Medulla oblongata (tissue), 1 donor: Measurements from ENCODE around the gene NXPE1.
"Not testable (repeated sequence)": the region's sequence is repeated elsewhere in the genome, so short reads cannot be mapped to it uniquely, and the experiment has no call there.

Experiments
- DNase-seq: peaks from one replicate; pipeline ENCODE4 v3.0.0-alpha.2; 2015; ENCODE audit errors: extremely low spot score

The NXPE1 gene

DNA sequence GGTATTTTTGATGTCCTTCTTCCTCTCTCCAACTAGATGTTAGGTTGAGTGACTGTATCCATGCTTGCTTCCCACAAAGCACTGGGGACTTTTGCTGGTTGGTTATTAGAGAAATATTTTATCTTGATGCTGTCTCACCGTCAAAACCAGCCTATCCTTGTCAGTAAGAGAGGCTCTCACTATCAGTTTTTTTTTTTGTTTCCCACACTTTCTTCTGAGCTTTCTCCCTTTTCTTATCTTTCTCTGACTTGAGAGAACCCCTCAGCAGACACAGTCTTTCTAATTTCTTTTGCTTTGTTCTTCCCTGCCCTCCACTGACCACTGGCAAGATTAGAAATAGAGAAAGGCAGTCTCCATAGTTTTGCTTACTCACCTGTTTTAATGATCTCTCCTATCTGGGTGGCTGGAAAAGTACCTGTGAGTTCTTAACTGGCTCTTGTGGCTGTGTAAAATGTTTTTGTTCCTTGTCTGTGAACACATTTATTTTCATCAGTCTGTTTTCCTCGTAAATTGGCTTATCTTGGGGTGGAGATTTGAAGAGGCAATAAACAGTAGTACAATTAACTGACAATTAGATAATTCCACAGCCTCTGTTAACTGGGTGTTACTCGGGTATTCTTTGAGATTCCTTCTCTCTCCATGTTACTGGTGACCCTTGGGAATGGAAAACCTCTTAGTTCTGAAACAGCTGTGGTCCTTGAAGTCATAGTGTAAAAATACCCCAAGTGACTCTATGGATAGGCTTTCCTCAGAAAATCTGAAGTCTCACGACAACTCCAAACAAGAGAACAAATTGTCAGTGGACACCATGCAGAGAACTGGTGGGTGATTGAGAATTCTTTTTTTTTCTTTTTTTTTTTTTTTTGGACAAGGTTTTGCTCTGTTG is at the start of gene NXPE1:
Gene NXPE1, minus strand, starts transcription at position 457 of the 886 bp plus-strand sequence. CDS start 8,680 bp downstream, outside the sequence.
- no peak for DNase-seq

DNA sequence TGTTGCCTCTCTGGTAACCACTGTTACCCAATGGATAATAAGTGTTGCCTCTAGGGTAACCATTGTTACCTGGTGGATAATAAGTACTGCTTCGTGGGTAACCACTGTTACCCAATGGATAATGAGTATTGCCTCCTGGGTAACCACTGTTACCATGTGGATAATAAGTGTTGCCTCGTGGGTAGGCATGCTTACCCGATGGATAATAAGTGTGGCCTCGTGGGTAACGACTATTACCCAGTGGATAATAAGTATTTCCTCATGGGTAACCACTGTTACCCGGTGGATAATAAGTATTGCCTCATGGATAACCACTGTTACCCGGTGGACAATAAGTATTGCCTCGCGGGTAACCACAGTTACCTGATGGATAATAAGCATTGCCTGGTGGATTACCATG is 49.7 kb upstream of the NXPE1 start:
- DNase-seq, result no peak

DNA sequence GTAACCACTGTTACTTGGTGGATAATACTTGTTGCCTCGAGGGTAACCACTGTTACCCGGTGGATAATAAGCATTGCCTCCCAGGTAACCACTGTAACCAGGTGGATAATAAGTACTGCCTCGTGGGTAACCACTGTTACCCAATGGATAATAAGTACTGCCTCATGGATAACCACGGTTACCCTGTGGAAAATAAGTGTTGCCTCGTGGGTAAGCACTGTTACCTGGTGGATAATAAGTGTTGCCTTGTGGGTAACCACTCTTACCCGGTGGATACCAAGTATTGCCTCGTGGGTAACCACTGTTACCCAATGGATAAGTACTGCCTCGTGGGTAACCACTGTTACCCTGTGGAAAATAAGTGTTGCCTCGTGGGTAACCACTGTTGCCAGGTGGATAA is 48.9 kb upstream of the NXPE1 start:
- DNase-seq, result not testable (repeated sequence)

DNA sequence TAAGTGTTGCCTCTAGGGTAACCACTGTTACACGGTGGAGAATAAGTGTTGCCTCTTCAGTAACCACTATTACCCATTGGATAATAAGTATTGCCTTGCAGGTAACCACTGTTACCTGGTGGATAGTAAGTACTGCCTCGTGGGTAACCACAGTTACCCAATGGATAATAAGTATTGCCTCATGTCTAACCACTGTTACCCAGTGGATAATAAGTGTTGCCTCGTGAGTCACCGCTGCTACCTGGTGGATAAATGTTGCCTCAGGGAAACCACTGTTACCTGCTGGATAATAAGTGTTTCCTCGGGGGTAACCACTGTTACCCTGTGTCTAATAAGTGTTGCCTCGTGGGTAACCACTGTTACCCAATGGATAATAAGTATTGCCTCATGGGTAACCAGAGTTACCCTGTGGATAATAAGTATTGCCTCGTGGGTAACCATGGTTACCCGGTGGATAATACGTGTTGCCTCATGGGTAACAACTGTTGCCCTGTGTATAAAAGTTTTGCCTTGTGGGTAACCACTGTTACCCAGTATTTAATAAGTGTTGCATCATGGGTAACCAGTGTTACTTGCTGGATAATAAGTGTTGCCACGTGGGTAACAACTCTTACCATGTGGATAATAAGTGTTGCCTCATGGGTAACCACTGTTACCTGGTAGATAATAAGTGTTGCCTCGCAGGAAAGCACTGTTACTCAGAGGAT is 48.2 kb upstream of the NXPE1 start:
- no peak for DNase-seq

DNA sequence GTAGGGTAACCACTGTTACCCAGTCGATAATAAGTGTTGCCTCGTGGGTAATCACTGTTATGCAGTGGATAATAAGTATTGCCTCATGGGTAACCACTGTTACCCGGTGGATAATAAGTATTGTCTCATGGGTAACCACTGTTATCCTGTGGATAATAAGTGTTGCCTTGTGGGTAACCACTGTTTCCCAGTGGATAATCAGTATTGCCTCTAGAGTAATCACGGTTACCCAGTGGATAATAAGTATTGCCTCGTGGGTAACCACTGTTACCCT is 47.1 kb upstream of the NXPE1 start:
- DNase-seq, result not testable (repeated sequence)

DNA sequence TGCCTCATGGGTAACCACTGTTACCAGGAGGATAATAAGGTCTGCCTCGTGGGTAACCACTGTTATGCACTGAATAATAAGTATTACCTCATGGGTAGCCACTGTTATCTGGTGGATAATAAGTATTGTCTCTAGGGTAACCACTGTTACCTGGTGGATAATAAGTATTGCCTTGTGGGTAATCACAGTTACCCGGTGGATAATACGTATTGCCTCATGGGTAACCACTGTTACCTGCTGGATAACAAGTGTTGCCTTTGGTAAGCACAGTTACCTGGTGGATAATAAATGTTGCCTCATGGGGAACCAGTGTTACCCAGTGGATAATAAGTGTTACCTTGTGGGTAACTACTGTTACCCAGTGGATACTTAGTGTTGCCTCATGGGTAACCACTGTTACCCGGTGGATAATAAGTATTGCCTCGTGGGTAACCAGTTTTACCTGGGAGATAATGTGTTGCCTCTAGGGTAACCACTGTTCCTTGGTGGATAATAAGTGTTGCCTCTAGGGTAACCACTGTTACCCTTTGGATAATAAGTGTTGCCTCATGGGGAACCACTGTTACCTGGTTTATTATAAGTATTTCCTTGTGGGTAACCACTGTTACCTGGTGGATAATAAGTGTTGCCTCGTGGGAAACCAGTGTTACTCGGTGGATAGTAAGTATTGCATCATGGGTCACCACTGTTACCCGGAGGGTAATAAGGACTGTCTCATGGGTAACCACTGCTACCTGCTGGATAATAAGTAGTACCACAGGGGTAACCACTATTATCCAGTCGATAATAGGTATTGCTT is 46.5 kb upstream of the NXPE1 start:
- no peak for DNase-seq

DNA sequence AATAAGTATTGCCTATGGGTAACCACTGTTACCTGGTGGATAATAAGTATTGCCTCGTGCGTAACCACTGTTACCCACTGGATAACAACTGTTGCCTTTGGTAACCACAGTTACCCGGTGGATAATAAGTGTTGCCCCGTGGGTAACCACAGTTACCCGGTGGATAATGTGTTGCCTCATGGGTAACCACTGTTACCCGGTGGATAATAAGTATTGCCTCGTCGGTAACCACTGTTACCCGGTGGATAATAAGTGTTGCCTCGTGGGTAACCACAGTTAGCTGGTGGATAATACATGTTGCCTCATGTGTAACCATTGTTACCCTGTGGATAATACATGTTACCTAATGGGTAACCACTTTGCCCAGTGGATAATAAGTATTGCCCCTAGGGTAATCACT is 45.7 kb upstream of the NXPE1 start:
- DNase-seq, result no peak

DNA sequence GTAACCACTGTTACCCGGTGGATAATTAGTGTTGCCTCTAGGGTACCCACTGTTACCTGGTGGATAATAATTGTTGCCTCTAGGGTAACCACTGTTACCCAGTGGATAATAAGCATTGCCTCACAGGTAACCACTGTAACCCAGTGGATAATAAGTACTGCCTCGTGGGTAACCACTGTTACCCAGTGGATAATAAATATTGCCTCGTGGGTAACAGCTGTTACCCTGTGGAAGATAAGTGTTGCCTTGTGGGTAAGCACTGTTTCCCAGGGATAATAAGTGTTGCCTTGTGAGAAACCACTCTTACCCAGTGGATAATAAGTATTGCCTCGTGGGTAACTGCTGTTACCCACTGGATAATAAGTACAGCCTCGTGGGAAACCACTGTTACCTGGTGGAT is 45.2 kb upstream of the NXPE1 start:
- no peak for DNase-seq

DNA sequence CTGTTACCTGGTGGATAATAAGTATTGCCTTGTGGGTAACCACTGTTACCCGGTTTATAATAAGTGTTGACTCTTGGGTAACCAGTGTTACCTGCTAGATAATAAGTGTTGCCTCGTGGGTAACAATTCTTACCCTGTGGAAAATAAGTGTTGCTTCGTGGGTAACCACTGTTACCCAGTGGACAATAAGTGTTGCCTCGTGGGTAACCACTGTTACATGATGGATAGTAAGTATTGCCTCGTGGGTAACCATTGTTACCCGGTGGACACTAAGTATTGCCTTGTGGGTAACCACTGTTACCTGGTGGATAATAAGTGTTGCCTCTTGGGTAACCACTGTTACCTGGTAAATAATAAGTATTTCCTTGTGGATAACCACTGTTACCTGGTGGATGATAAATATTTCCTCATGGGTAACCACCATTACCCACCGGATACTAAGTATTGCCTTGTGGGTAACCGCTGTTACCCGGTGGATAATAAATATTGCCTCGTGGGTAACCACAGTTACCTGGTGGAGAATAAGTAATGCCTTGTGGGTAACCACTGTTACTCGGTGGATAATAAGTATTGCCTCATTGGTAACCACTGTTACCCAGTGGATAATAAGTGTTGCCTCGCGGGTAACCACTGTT is 44.6 kb upstream of the NXPE1 start:
- no peak for DNase-seq

DNA sequence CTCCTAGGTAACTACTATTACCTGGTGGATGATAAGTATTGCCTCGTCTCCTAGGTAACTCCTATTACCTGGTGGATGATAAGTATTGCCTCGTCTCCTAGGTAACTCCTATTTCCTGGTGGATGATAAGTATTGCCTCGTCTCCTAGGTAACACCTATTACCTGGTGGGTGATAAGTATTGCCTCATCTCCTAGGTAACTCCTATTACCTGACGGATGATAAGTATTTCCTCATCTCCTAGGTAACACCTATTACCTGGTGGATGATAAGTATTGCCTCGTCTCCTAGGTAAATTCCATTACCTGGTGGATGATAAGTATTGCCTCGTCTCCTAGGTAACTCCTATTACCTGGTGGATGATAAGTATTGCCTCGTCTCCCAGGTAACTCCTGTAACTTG is 43.5 kb upstream of the NXPE1 start:
- not testable (repeated sequence) for DNase-seq

DNA sequence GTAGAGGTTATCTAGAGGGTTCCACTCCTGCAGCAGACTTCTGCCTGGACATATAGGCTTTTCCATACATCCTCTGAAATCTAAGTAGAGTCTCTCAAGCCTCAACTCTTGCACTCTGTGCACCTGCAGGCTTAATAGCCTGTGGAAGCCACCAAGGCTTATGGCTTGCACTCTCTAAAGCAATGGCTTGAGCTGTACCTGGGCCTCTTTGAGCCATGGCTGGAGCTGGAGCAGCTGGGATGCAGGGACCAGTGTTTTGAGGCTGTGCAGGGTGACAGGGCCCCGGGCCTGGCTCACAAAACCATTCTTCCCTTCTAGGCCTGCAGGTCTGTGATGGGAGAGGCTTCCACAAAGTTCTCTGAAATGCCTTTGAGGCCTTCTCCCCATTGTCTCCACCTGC is 38.8 kb upstream of the NXPE1 start:
- DNase-seq, result no peak

DNA sequence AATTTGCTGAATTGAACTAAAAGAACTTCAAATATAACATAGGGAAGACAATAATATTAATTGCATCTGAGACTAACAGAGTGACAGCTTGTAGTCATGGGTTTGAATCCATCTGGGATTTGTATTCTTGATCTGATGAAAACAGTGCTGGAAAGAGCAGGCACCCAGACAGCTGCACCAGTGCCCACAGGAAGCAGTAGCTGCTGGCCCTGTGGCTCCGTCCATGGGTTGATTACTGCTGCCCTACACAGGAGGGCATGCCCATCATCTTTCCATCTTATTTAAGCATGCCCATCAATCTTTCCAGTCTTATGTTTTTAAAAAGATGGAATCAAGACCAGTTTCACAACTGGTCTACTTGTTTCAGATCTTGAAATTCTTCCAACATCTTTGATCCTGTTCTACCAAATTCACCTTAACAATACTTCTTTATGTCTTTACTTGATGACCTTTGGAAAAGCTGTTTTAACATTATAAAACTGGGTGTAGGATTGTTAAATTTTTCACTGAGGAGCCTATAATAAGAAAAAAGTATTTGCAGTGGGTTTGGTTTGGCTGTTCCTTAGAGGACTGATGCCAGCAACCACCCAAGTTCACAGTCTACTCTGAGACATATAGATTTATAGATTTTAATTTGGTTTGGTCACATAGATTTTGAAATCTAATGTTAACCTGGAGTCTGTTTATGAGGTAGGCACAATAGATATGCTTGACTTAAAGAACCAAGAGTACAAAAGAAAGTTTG is 36.7 kb upstream of the NXPE1 start:
- DNase-seq, result no peak

DNA sequence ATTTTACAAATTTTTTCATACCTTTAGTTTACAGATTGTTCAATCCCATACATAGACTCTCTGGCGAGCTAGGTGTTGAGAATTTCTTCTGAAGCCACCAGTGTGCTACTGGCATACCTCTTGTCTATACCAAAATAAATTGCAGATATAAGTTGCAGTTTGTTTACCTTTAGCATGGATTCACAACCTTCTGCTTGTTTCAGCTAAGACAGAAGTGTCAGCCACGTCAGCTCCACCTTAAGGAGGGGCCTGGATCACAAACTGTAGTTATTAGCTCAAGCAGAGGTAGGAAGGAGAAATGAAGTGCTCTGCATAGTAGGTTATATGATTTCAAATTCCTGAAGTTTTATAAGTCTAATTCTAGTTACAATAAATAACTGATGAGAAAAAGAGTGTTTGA is 35.9 kb upstream of the NXPE1 start, which contains the start of gene NXPE4:
Gene NXPE4, minus strand, starts transcription at position 216 of the 400 bp plus-strand sequence. CDS start 1,027 bp downstream, outside the sequence.
- no peak for DNase-seq

DNA sequence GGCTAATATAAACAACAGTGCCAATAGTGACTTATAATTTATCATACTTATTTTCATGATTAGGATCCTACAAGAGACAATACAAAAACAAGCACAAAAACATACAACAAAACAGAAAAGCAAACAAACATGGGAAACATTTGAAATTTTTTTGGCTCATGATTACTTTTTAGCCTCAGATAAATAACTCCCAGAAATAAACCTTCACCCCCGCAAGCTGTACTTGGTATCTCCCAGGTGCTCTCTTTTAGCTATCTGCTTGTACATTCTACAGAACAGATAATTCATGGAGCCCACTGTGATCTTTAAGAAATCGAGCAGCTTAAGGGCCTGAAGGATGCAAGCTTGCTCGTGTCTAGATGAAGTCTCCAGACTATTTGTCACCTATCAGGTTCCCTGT is 35.0 kb upstream of the NXPE1 start:
- no peak for DNase-seq

DNA sequence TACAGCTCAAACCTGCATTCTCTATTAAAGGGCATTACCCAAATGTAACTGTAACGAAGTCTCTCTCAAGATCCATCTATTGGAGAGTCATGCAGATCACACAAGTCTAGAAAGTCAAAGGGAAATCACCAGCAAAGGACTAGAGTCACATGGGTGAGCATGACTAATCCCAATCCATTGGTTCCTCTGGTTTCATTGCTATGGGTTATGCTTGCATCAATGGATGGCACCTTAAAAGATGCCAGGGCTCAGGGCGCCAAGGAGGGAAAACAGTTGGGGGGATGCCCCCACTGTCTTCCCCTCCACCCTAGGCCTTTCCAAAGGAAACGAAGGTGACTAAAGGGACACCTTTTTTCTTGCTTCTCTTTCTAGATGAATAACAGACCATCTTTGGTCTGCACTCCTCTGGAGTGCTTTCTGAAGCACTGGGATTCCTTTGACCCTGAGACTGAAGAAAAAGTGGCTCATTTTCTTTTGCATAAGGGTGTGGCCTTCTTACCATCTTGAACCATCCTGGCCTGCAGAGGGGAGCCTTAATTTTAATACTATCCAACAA is 27.8 kb upstream of the NXPE1 start:
- no peak for DNase-seq

DNA sequence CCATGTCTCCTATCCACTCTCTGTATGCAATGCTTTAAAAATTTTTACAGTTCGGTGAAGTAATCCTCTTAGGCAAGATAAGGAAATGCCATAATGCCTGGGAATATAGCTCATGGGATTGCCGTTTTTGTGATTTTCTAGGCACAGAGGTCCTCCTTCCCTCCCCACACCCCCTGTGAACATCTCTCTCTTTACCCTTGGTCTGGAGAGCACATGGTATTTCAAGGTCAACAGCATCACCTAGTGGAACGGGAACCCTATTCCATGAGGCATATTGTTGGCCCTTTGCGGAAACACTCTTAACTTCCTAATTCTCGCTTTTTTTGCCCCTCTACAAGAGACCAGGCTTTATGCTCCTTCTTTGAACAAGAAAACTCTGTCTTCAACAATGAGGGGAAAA is 27.1 kb upstream of the NXPE1 start:
- no peak for DNase-seq

DNA sequence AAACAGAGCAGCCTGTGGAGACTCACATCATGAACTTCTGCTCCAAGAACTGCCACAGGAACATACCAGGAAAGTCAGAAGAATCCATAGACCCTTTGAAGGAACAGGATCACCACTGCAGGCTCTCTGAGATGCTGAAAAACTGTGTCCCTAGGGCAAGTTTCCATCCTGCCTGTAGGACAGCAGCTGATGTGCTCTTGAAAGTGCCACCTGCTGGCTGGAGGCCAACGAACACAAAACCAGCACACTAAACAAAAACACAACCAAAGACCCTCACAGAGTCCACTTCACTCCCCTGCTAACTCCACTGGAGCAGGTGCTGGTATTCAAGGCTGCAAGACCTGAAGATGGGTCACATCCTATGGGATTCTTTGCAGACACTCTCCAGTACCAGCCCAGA is 12.0 kb upstream of the NXPE1 start:
- DNase-seq, result no peak

DNA sequence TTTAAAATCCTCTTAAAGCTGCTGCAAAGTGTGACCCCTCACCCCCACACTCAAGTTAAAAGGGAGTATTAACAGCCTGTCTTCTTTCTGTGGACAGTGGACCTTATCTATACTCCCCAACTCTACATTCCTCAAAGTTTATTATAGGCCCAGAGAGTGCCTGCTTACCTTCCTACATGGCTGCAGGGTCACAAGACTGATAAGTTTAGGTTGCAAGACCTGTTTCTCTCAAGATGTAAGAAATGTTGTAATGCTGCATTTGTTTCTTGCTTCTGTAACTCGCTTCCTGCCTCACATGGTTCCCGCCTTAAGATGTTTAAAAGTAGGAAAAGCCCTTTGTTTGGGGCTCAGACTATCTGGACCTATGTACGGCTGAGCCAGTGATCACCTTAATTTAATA is 10.1 kb upstream of the NXPE1 start:
- no peak for DNase-seq

DNA sequence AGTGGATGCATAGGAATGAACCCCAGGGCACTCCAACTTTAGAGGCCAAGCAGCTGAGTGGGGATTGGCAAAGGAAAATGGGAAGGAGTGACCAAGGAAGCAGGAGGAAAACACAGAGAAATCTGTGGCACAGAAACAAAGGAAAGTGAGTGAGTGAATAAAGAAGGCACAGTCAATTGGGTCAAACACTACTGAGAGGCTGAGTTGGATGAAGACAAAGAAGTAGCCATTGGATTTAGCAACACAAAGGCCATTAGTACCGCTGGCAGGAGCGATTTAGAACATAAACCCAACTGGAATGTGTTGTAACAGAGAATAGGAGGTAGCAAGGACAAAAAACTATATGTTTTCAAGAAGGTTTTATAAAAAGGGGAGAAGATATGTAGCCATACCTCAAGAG is 6.6 kb upstream of the NXPE1 start:
- no peak for DNase-seq

DNA sequence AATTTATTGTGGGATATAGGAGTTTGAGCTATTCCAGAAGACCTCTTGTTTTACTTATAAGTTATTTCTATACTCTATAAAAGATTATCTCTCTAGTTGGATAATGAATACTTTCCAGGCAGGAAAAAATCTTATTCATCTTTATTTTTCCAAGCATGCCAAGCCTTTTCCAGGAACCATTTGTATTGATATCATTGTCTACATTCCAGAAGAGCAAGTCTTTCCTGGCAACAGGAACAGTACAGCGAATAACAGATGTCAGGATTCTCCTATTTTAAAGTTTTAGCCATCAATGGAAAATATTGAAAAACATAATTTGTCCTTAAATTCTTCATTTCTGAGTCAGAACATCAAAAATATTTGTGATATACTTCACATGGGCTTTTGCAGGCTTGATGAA is 5.2 kb upstream of the NXPE1 start:
- DNase-seq, result no peak

DNA sequence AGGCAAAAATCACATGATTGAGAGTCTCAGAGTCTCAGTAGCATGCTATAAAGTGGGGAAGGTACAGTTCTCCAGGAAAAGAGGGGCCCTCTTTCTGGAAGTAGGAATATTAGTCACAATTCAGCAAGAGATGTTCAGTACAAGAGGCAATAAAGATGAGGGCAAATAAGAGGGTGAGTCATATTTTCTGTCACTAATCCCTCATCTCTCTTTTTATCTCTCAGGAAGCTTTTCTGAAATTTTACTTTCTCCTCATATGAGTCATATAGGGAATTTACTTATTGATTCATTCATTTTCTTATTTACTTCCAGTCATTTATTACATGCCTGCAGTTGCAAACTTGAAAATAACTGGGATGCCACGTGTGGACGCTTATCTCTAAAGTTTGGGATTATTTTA is 3.4 kb upstream of the NXPE1 start:
- no peak for DNase-seq
